GM23338 (cell line): ENCODE results near the gene PROX2. TPM values are rescaled to one million over a fixed set of nuclear protein-coding genes. Genes with fewer than 3 reads are reported as not detected.

ENCODE experiments used
- ATAC-seq: fragments of 200-7000 bp; cut with Tn5 transposase; 3 replicates; pipeline ENCODE4 v1.9.1; 2020
- DNase-seq: peaks from one replicate; pipeline ENCODE4 v3.0.0-alpha.2; 2015; ENCODE audit warnings: low spot score
- H2AFZ ChIP-seq: fragments of 200-600 bp; sonication (generic); 2 replicates; pipeline ENCODE4 v1.8.0; 2016; ENCODE audit warnings: antibody characterized with exemption, mild to moderate bottlenecking, moderate library complexity
- H3F3A ChIP-seq: fragments of 200-600 bp; sonication (generic); replicated peaks from 2 replicates; pipeline ENCODE4 v1.8.0; 2017; ENCODE audit warnings: antibody characterized with exemption, mixed run types, low read depth
- H3K27ac ChIP-seq: fragments of 200-600 bp; sonication (generic); 2 replicates; pipeline ENCODE4 v1.6.1; 2016; ENCODE audit warnings: low read depth
- H3K27me3 ChIP-seq: fragments of 200-600 bp; sonication (generic); 2 replicates; pipeline ENCODE4 v1.8.0; 2016; ENCODE audit warnings: mild to moderate bottlenecking, mixed run types, moderate library complexity; ENCODE audit not compliant: insufficient read depth
- H3K36me3 ChIP-seq: fragments of 200-600 bp; sonication (generic); 2 replicates; pipeline ENCODE4 v1.8.0; 2016; ENCODE audit warnings: mild to moderate bottlenecking; ENCODE audit not compliant: insufficient read depth
- H3K4me1 ChIP-seq: fragments of 200-600 bp; sonication (generic); 2 replicates; pipeline ENCODE4 v1.8.0; 2016; ENCODE audit warnings: mild to moderate bottlenecking, moderate library complexity; ENCODE audit not compliant: insufficient read depth
- H3K4me2 ChIP-seq: fragments of 200-600 bp; sonication (generic); 2 replicates; pipeline ENCODE4 v1.7.1; 2017; ENCODE audit warnings: mixed run types
- H3K4me3 ChIP-seq: fragments of 200-600 bp; sonication (generic); 2 replicates; pipeline ENCODE4 v1.6.1; 2016; ENCODE audit warnings: mixed run types
- H3K79me2 ChIP-seq: fragments of 200-600 bp; sonication (generic); replicated peaks from 2 replicates; pipeline ENCODE4 v1.8.0; 2017; ENCODE audit warnings: mild to moderate bottlenecking; ENCODE audit not compliant: insufficient read depth
- H3K9me2 ChIP-seq: fragments of 200-600 bp; sonication (generic); 2 replicates; pipeline ENCODE4 v1.8.0; 2017; ENCODE audit not compliant: insufficient read depth
- H4K20me1 ChIP-seq: fragments of 200-600 bp; sonication (generic); replicated peaks from 2 replicates; pipeline ENCODE4 v1.8.0; 2017; ENCODE audit warnings: mild to moderate bottlenecking; ENCODE audit not compliant: insufficient read depth
- H3K27ac Mint-ChIP-seq: 2 replicates; pipeline ENCODE4 v1.8.0; 2020; ENCODE audit warnings: inconsistent platforms, mild to moderate bottlenecking, moderate library complexity, mixed read lengths
- H3K27me3 Mint-ChIP-seq: 3 replicates; pipeline ENCODE4 v1.8.0; 2022; ENCODE audit warnings: low read depth, mild to moderate bottlenecking, moderate library complexity, mixed read lengths, inconsistent platforms; ENCODE audit not compliant: insufficient read depth, poor library complexity
- H3K36me3 Mint-ChIP-seq: 3 replicates; pipeline ENCODE4 v1.8.0; 2021; ENCODE audit warnings: low read depth, mild to moderate bottlenecking, inconsistent platforms, moderate library complexity, mixed read lengths
- H3K4me1 Mint-ChIP-seq: 3 replicates; pipeline ENCODE4 v1.8.0; 2020; ENCODE audit warnings: mild to moderate bottlenecking, inconsistent platforms, mixed read lengths
- H3K4me3 Mint-ChIP-seq: 3 replicates; pipeline ENCODE4 v1.8.0; 2021; ENCODE audit warnings: moderate library complexity, mild to moderate bottlenecking, inconsistent platforms, mixed read lengths
- H3K9me3 Mint-ChIP-seq: 3 replicates; pipeline ENCODE4 v1.8.0; 2020; ENCODE audit warnings: moderate library complexity, mild to moderate bottlenecking, inconsistent platforms, mixed read lengths
- EZH2 ChIP-seq: fragments of 200-600 bp; sonication (generic); IDR thresholded peaks from one replicate; pipeline ENCODE4 v1.8.0; 2017; ENCODE audit warnings: antibody characterized with exemption, mild to moderate bottlenecking, low read depth; ENCODE audit not compliant: unreplicated experiment
- EZH2phosphoT487 ChIP-seq: fragments of 200-600 bp; sonication (generic); IDR thresholded peaks from one replicate; pipeline ENCODE4 v1.8.1; 2018; ENCODE audit warnings: antibody characterized with exemption; ENCODE audit not compliant: unreplicated experiment
- STAT1 ChIP-seq: IDR thresholded peaks from one replicate; pipeline ENCODE4 v1.6.1; 2016; ENCODE audit warnings: antibody characterized with exemption; ENCODE audit not compliant: unreplicated experiment
- ZNF331 ChIP-seq: fragments of 250-450 bp; sonication (Bioruptor Pico); IDR thresholded peaks from 2 replicates; pipeline ENCODE4 v1.5.0; 2020; ENCODE audit warnings: low read depth, mild to moderate bottlenecking, moderate library complexity
- polyA plus RNA-seq: library from polyadenylated mRNA; unstranded; fragments of >200 nt; fragmentation: Nextera tagmentation; extraction: Ambion mirVana; gene quantifications from 2 replicates; pipeline ENCODE4 v1.2.1, GENCODE V29; 2016
- total RNA-seq: library from RNA; depleted of rRNA; stranded (reverse); fragments of >200 nt; shearing (Covaris generic); gene quantifications from 2 replicates; pipeline ENCODE4 v1.2.3, GENCODE V29; 2014
- TF ChIP-seq, protein P1 (sequence below), 2 experiments: fragments of 200-600 bp in 1 of 2; sonication (generic) in 1 of 2; conservative IDR thresholded peaks; 2 replicates each; pipeline versions ENCODE4 v1.5.1 to v1.6.1; 2016 to 2017; ENCODE audit warnings: antibody characterized with exemption in 2 of 2, low read depth in 2 of 2, mild to moderate bottlenecking in 2 of 2, moderate library complexity in 1 of 2
- TF ChIP-seq, protein P2 (sequence below): IDR thresholded peaks from one replicate; pipeline ENCODE4 v1.6.1; 2018; ENCODE audit warnings: antibody characterized with exemption; ENCODE audit not compliant: unreplicated experiment
- TF ChIP-seq, protein P3 (sequence below): IDR thresholded peaks from 2 replicates; pipeline ENCODE4 v1.6.1; 2016; ENCODE audit warnings: antibody characterized with exemption

PROX2 gene
- total and polyA plus RNA-seq, 2 experiments from 2014 or later, result 0.06 TPM; not detected in 1

GRCh38 chr14:74858022-74858421, 17.9 kb downstream of the PROX2 start (continued):
- TF ChIP-seq EZH2 (no peak), STAT1 (no peak)
- TF ChIP-seq, protein P1, sequence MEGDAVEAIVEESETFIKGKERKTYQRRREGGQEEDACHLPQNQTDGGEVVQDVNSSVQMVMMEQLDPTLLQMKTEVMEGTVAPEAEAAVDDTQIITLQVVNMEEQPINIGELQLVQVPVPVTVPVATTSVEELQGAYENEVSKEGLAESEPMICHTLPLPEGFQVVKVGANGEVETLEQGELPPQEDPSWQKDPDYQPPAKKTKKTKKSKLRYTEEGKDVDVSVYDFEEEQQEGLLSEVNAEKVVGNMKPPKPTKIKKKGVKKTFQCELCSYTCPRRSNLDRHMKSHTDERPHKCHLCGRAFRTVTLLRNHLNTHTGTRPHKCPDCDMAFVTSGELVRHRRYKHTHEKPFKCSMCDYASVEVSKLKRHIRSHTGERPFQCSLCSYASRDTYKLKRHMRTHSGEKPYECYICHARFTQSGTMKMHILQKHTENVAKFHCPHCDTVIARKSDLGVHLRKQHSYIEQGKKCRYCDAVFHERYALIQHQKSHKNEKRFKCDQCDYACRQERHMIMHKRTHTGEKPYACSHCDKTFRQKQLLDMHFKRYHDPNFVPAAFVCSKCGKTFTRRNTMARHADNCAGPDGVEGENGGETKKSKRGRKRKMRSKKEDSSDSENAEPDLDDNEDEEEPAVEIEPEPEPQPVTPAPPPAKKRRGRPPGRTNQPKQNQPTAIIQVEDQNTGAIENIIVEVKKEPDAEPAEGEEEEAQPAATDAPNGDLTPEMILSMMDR (conservative IDR thresholded peaks at IDR 0.05; ENCODE audit: low read depth in 2 of 2), result no peak
- TF ChIP-seq, protein P2, sequence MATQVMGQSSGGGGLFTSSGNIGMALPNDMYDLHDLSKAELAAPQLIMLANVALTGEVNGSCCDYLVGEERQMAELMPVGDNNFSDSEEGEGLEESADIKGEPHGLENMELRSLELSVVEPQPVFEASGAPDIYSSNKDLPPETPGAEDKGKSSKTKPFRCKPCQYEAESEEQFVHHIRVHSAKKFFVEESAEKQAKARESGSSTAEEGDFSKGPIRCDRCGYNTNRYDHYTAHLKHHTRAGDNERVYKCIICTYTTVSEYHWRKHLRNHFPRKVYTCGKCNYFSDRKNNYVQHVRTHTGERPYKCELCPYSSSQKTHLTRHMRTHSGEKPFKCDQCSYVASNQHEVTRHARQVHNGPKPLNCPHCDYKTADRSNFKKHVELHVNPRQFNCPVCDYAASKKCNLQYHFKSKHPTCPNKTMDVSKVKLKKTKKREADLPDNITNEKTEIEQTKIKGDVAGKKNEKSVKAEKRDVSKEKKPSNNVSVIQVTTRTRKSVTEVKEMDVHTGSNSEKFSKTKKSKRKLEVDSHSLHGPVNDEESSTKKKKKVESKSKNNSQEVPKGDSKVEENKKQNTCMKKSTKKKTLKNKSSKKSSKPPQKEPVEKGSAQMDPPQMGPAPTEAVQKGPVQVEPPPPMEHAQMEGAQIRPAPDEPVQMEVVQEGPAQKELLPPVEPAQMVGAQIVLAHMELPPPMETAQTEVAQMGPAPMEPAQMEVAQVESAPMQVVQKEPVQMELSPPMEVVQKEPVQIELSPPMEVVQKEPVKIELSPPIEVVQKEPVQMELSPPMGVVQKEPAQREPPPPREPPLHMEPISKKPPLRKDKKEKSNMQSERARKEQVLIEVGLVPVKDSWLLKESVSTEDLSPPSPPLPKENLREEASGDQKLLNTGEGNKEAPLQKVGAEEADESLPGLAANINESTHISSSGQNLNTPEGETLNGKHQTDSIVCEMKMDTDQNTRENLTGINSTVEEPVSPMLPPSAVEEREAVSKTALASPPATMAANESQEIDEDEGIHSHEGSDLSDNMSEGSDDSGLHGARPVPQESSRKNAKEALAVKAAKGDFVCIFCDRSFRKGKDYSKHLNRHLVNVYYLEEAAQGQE, result no peak

DNA sequence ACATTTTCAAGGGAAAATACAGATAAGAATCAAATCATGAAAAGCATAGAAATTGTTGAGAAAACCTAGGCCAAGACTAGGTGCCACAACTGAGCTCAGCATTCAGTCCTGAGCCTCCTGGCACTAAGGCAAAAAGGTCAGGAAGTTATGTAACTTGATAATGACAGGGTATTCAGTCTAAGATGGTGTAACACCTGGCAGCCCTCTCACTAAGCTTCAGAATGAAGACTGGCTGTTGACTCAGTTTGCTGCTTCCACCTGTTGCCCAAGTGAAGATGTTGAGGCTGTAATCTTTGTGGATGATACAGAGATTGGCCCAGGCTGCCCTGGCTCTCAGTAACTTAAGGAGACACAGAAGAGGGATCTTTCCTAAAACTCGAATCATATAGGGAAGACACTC, 19.6 kb downstream of the PROX2 start:
- H3F3A ChIP-seq, result no peaks in the 10 kb centered on the region
- no peak overlapping the region for H2AFZ ChIP-seq
- H4K20me1 ChIP-seq, result no peaks in the 10 kb centered on the region
- Mint-ChIP-seq H3K4me3 (no peak overlapping the region), H3K4me1 (no peaks in the 10 kb centered on the region), H3K9me3 (no peaks in the 10 kb centered on the region), H3K27ac (no peak overlapping the region), H3K27me3 (no peaks in the 10 kb centered on the region), H3K36me3 (no peaks in the 10 kb centered on the region)
- H3K36me3 ChIP-seq, result no peaks in the 10 kb centered on the region
- no peaks in the 10 kb centered on the region for H3K79me2 ChIP-seq
- no peak overlapping the region for H3K27ac ChIP-seq
- no peak overlapping the region for H3K4me2 ChIP-seq
- no peaks in the 10 kb centered on the region for H3K4me1 ChIP-seq
- no peaks in the 10 kb centered on the region for H3K27me3 ChIP-seq
- no peaks in the 10 kb centered on the region for H3K9me2 ChIP-seq
- no peak overlapping the region for H3K4me3 ChIP-seq
- no peak for DNase-seq
- no peak for ATAC-seq
- TF ChIP-seq, protein P1 (conservative IDR thresholded peaks at IDR 0.05; ENCODE audit: low read depth in 2 of 2), result no peak
- TF ChIP-seq, protein P2, result no peak
- TF ChIP-seq EZH2phosphoT487 (no peak), ZNF331 (CRISPR knock-in tag) (no peak), EZH2 (no peak)
- TF ChIP-seq, protein P3, sequence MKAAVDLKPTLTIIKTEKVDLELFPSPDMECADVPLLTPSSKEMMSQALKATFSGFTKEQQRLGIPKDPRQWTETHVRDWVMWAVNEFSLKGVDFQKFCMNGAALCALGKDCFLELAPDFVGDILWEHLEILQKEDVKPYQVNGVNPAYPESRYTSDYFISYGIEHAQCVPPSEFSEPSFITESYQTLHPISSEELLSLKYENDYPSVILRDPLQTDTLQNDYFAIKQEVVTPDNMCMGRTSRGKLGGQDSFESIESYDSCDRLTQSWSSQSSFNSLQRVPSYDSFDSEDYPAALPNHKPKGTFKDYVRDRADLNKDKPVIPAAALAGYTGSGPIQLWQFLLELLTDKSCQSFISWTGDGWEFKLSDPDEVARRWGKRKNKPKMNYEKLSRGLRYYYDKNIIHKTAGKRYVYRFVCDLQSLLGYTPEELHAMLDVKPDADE, result no peak
